CD4-positive, alpha-beta T cell treated with Interleukin-15 for 4 hours (primary cell): ENCODE results near the gene SERPINB1.
"Not testable (repeated sequence)": the region's sequence is repeated elsewhere in the genome, so short reads cannot be mapped to it uniquely, and the experiment has no call there.

Source experiments
- DNase-seq: peaks from one replicate; pipeline ENCODE4 v3.0.0-alpha.2; 2020; ENCODE audit warnings: low spot score

Gene SERPINB1

GRCh38 chr6:2816158-2816557 lies 25.5 kb downstream of the SERPINB1 start:
- no peak for DNase-seq

- DNase-seq: no peak
Observed at GRCh38 chr6:2812695-2813094, 29.0 kb downstream of the SERPINB1 start.

- no peak for DNase-seq
Observed at GRCh38 chr6:2810092-2810671, 31.5 kb downstream of the SERPINB1 start.

- no peak for DNase-seq
Observed at GRCh38 chr6:2809015-2809414, 32.6 kb downstream of the SERPINB1 start.

- no peak for DNase-seq
Observed at GRCh38 chr6:2807342-2808090, 34.1 kb downstream of the SERPINB1 start.

GRCh38 chr6:2806644-2807043 lies 35.0 kb downstream of the SERPINB1 start:
- no peak for DNase-seq

- no peak for DNase-seq
Observed at GRCh38 chr6:2805031-2805430, 36.6 kb downstream of the SERPINB1 start.

- DNase-seq: no peak
Observed at GRCh38 chr6:2804516-2804915, 37.1 kb downstream of the SERPINB1 start.

- DNase-seq: no peak
Observed at GRCh38 chr6:2803731-2804429, 37.8 kb downstream of the SERPINB1 start.

- DNase-seq: no peak
Observed at GRCh38 chr6:2802521-2803060, 39.1 kb downstream of the SERPINB1 start.

- not testable (repeated sequence) for DNase-seq
Observed at GRCh38 chr6:2801687-2802086, 40.0 kb downstream of the SERPINB1 start.

GRCh38 chr6:2800552-2801316 lies 40.9 kb downstream of the SERPINB1 start:
- DNase-seq: no peak

- no peak for DNase-seq
Observed at GRCh38 chr6:2799936-2800527, 41.6 kb downstream of the SERPINB1 start.

GRCh38 chr6:2798586-2799134 lies 43.0 kb downstream of the SERPINB1 start:
- no peak for DNase-seq

- DNase-seq: no peak
Observed at GRCh38 chr6:2797564-2798031, 44.1 kb downstream of the SERPINB1 start.

GRCh38 chr6:2796861-2797260 lies 44.8 kb downstream of the SERPINB1 start:
- no peak for DNase-seq

- DNase-seq: no peak
Observed at GRCh38 chr6:2795956-2796355, 45.7 kb downstream of the SERPINB1 start.

GRCh38 chr6:2795162-2795561 lies 46.5 kb downstream of the SERPINB1 start:
- DNase-seq: no peak

- DNase-seq: no peak
Observed at GRCh38 chr6:2794171-2794730, 47.4 kb downstream of the SERPINB1 start.

GRCh38 chr6:2793534-2794151 lies 48.0 kb downstream of the SERPINB1 start:
- DNase-seq: peak; percentile 39
